ENCODE measurements around the gene RNF4. TPM values are rescaled to one million over a fixed set of nuclear protein-coding genes. Genes with fewer than 3 reads are reported as not detected.

Gene RNF4
- polyA plus RNA-seq, 3 donors: 28.8 to 41.3 (median 37.0) TPM

- Histone ChIP-seq H3K27me3 (ENCODE audit: control insufficient read depth in 2 of 2, insufficient read depth in 2 of 2, low read length in 2 of 2) (peaks cover 0 to 12% of the 10 kb centered on the region in 2 donors), H3K4me2 (replicated peaks; ENCODE audit: extremely low read depth, low read length, poor library complexity, severe bottlenecking) (no peak overlapping the region), H3K4me3 (replicated peaks in 1 of 3; ENCODE audit: low read depth in 2 of 3, low read length in 3 of 3) (no peak overlapping the region), H3K9me3 (replicated peaks in 1 of 2; ENCODE audit: control insufficient read depth in 1 of 2, insufficient read depth in 1 of 2, low read length in 2 of 2) (no peaks in the 10 kb centered on the region), H3K4me1 (ENCODE audit: control insufficient read depth in 1 of 2, insufficient read depth in 2 of 2, low read length in 2 of 2) (peaks cover 15 to 18% of the 10 kb centered on the region in 2 donors), H4K20me1 (ENCODE audit: insufficient read depth, low read length) (no peaks in the 10 kb centered on the region), H3K27ac (ENCODE audit: low read depth in 1 of 2, low read length in 2 of 2) (no peak overlapping the region), H3K36me3 (replicated peaks in 1 of 2; ENCODE audit: control insufficient read depth in 1 of 2, insufficient read depth in 2 of 2, low read length in 2 of 2) (no peaks in the 10 kb centered on the region), H3K9ac (ENCODE audit: insufficient read depth, low read length, poor library complexity, severe bottlenecking) (no peak overlapping the region), H3K79me2 (ENCODE audit: insufficient read depth, low read length) (no peaks in the 10 kb centered on the region), H2AFZ (ENCODE audit: insufficient read depth, low read depth, low read length, poor library complexity, severe bottlenecking) (no peak overlapping the region)
- Mint-ChIP-seq H3K4me3 (no peak overlapping the region), H3K27ac (no peak overlapping the region), H3K9me3 (peaks cover 0 to 2% (median 1%) of the 10 kb centered on the region in 7 donors), H3K4me1 (peaks cover 19% of the 10 kb centered on the region), H3K36me3 (no peaks in the 10 kb centered on the region), H3K27me3 (ENCODE audit: low read depth in 3 of 3) (peaks cover 21 to 24% (median 22%) of the 10 kb centered on the region in 3 donors)
- WGBS (ENCODE audit: insufficient coverage): 98% methylated on average over 4 of the region's 10 CpGs
- no peak for TF ChIP-seq CTCF (IDR thresholded peaks at IDR 0.05)
- no peak for DNase-seq
- intact Hi-C loops (cut with micrococcal nuclease): loop anchor here (5.0 kb wide), 2 partner anchors 39 to 181 kb away; partner anchors contain the start of genes HAUS3 (in 1 of the 2) and POLN (in 1 of the 2)
These were observed 45.2 kb upstream of the RNF4 start for GRCh38 chr4:2423695-2424094.

- Mint-ChIP-seq H3K4me3 (no peak overlapping the region), H3K4me1 (peaks cover 13% of the 10 kb centered on the region), H3K36me3 (no peaks in the 10 kb centered on the region), H3K9me3 (peaks cover 0 to 9% (median 2%) of the 10 kb centered on the region in 7 donors), H3K27me3 (ENCODE audit: low read depth in 3 of 3) (peaks cover 18 to 20% (median 19%) of the 10 kb centered on the region in 3 donors), H3K27ac (no peak overlapping the region)
- Histone ChIP-seq H3K4me1 (ENCODE audit: control insufficient read depth in 1 of 2, insufficient read depth in 2 of 2, low read length in 2 of 2) (peaks cover 8 to 9% of the 10 kb centered on the region in 2 donors), H3K36me3 (replicated peaks in 1 of 2; ENCODE audit: control insufficient read depth in 1 of 2, insufficient read depth in 2 of 2, low read length in 2 of 2) (no peaks in the 10 kb centered on the region), H3K9me3 (replicated peaks in 1 of 2; ENCODE audit: control insufficient read depth in 1 of 2, insufficient read depth in 1 of 2, low read length in 2 of 2) (peaks cover 0 to 3% of the 10 kb centered on the region in 2 donors), H3K27ac (ENCODE audit: low read depth in 1 of 2, low read length in 2 of 2) (no peak overlapping the region), H3K4me2 (replicated peaks; ENCODE audit: extremely low read depth, low read length, poor library complexity, severe bottlenecking) (no peak overlapping the region), H3K79me2 (ENCODE audit: insufficient read depth, low read length) (no peaks in the 10 kb centered on the region), H3K27me3 (ENCODE audit: control insufficient read depth in 2 of 2, insufficient read depth in 2 of 2, low read length in 2 of 2) (peaks cover 0 to 7% of the 10 kb centered on the region in 2 donors), H3K4me3 (replicated peaks in 1 of 3; ENCODE audit: low read depth in 2 of 3, low read length in 3 of 3) (no peak overlapping the region), H4K20me1 (ENCODE audit: insufficient read depth, low read length) (no peaks in the 10 kb centered on the region), H3K9ac (ENCODE audit: insufficient read depth, low read length, poor library complexity, severe bottlenecking) (no peak overlapping the region), H2AFZ (ENCODE audit: insufficient read depth, low read depth, low read length, poor library complexity, severe bottlenecking) (no peak overlapping the region)
- TF ChIP-seq CTCF (IDR thresholded peaks at IDR 0.05): no peak
- WGBS (ENCODE audit: insufficient coverage): 92% methylated on average over 6 of the region's 10 CpGs
- DNase-seq: no peak
- intact Hi-C loops (cut with micrococcal nuclease): loop anchor here (5.0 kb wide), 2 partner anchors 38 to 182 kb away; partner anchors contain the start of genes HAUS3 (in 1 of the 2) and POLN (in 1 of the 2)
These were observed 44.3 kb upstream of the RNF4 start for GRCh38 chr4:2424581-2424980.

Data from CD14-positive monocyte (primary cell).